Neural progenitor cell (in vitro differentiated cells): Measurements from ENCODE around the gene NCAN.

ENCODE experiments used
- CTCF ChIP-seq: fragments of 200-600 bp; sonication (generic); IDR thresholded peaks from 2 replicates; pipeline ENCODE4 v1.5.1; 2017; ENCODE audit warnings: antibody characterized with exemption, mild to moderate bottlenecking
- EZH2 ChIP-seq: fragments of 200-600 bp; sonication (generic); IDR thresholded peaks from 2 replicates; pipeline ENCODE4 v1.6.1; 2017; ENCODE audit warnings: antibody characterized with exemption, mild to moderate bottlenecking, moderate library complexity
- EZH2phosphoT487 ChIP-seq: fragments of 200-600 bp; sonication (generic); IDR thresholded peaks from 2 replicates; pipeline ENCODE4 v1.6.1; 2017; ENCODE audit warnings: antibody characterized with exemption

GRCh38 chr19:19202707-19203011 lies 9.1 kb upstream of the NCAN start:
- no peak for TF ChIP-seq CTCF
- no peak for TF ChIP-seq EZH2phosphoT487
- no peak for TF ChIP-seq EZH2
